RPMI7951 (cell line): ENCODE data around the gene FLT1. TPM values are rescaled to one million over a fixed set of nuclear protein-coding genes. Genes with fewer than 3 reads are reported as not detected.

ENCODE experiments used
- DNase-seq: peaks from one replicate; pipeline ENCODE4 v3.0.0-alpha.2; 2012; ENCODE audit warnings: low read depth
- total RNA-seq: library from RNA; depleted of rRNA; stranded (reverse); fragments of >200 nt; shearing (Covaris generic); gene quantifications from 2 replicates; pipeline ENCODE4 v1.2.3, GENCODE V29; 2014

Gene FLT1
- total RNA-seq, 1 experiment from 2014 or later, result 6.2 TPM

GRCh38 chr13:28488376-28489005, 6.4 kb downstream of the FLT1 start:
- no peak for DNase-seq

- DNase-seq, result no peak
Measured at GRCh38 chr13:28485996-28486543, 8.9 kb downstream of the FLT1 start.

- DNase-seq, result no peak
Measured at GRCh38 chr13:28485551-28485950, 9.4 kb downstream of the FLT1 start.

- no peak for DNase-seq
Measured at GRCh38 chr13:28485097-28485496, 9.8 kb downstream of the FLT1 start.

GRCh38 chr13:28483313-28483931, 11.5 kb downstream of the FLT1 start:
- no peak for DNase-seq

- no peak for DNase-seq
Measured at GRCh38 chr13:28479005-28479404, 15.9 kb downstream of the FLT1 start.

- DNase-seq, result no peak
Measured at GRCh38 chr13:28478127-28478526, 16.8 kb downstream of the FLT1 start.

GRCh38 chr13:28477709-28477973, 17.3 kb downstream of the FLT1 start:
- DNase-seq, result no peak

GRCh38 chr13:28476919-28477708, 17.8 kb downstream of the FLT1 start:
- DNase-seq, result no peak

- DNase-seq, result peak; percentile 70
Measured at GRCh38 chr13:28475916-28476725, 18.8 kb downstream of the FLT1 start.

GRCh38 chr13:28474491-28475134, 20.3 kb downstream of the FLT1 start:
- DNase-seq, result no peak

GRCh38 chr13:28473044-28473443, 21.9 kb downstream of the FLT1 start:
- no peak for DNase-seq

- no peak for DNase-seq
Measured at GRCh38 chr13:28471421-28471820, 23.5 kb downstream of the FLT1 start.

- no peak for DNase-seq
Measured at GRCh38 chr13:28470296-28470695, 24.6 kb downstream of the FLT1 start.

GRCh38 chr13:28469316-28469715, 25.6 kb downstream of the FLT1 start:
- DNase-seq, result no peak

GRCh38 chr13:28468023-28468915, 26.7 kb downstream of the FLT1 start:
- no peak for DNase-seq

- no peak for DNase-seq
Measured at GRCh38 chr13:28467034-28467433, 27.9 kb downstream of the FLT1 start.

- no peak for DNase-seq
Measured at GRCh38 chr13:28466151-28466550, 28.8 kb downstream of the FLT1 start.

GRCh38 chr13:28464861-28465460, 30.0 kb downstream of the FLT1 start:
- no peak for DNase-seq

- no peak for DNase-seq
Measured at GRCh38 chr13:28463481-28463880, 31.4 kb downstream of the FLT1 start.
